A549 (cell line): ENCODE measurements around the gene OTUD7B.

Source experiments
- EP300 ChIP-seq, 2 experiments: fragments of >200 bp; sonication (Bioruptor Twin); formaldehyde crosslinking; IDR thresholded peaks; 2 replicates in 1 of 2; 3 replicates in 1 of 2; pipeline ENCODE4 v1.6.1; 2016 to 2017
- FOSL2 ChIP-seq, 2 experiments: fragments of 450-650 bp in 1 of 2; fragments of >200 bp in 1 of 2; sonication (Bioruptor Twin) in 1 of 2; formaldehyde crosslinking; IDR thresholded peaks; 2 replicates each; pipeline versions ENCODE4 v1.5.0 to v1.6.1; 2016 to 2020; ENCODE audit warnings: mild to moderate bottlenecking in 1 of 2, moderate library complexity in 1 of 2
- HEYL ChIP-seq: fragments of 250-450 bp; sonication (Bioruptor Pico); IDR thresholded peaks from 2 replicates; pipeline ENCODE4 v1.8.0; 2021; ENCODE audit warnings: mild to moderate bottlenecking, moderate library complexity
- MAFK ChIP-seq: fragments of 450-650 bp; IDR thresholded peaks from 2 replicates; pipeline ENCODE4 v1.6.1; 2014; ENCODE audit not compliant: partially characterized antibody
- POLR2A ChIP-seq: IDR thresholded peaks from 2 replicates; pipeline ENCODE4 v1.6.1; 2012; ENCODE audit warnings: mild to moderate bottlenecking, low read length
- RCOR1 ChIP-seq: fragments of 150-350 bp; IDR thresholded peaks from 2 replicates; pipeline ENCODE4 v1.6.1; 2014; ENCODE audit warnings: antibody characterized with exemption, low read length, low read depth
- RFX5 ChIP-seq: fragments of 450-650 bp; IDR thresholded peaks from 2 replicates; pipeline ENCODE4 v1.7.1; 2014; ENCODE audit warnings: antibody characterized with exemption, mild to moderate bottlenecking, moderate library complexity
- SMC3 ChIP-seq: fragments of >200 bp; sonication (Bioruptor Twin); formaldehyde crosslinking; IDR thresholded peaks from 3 replicates; pipeline ENCODE4 v1.6.1; 2018; ENCODE audit warnings: inconsistent platforms
- TF ChIP-seq, protein P1 (sequence below): fragments of >200 bp; sonication (Bioruptor Twin); formaldehyde crosslinking; IDR thresholded peaks from 3 replicates; pipeline ENCODE4 v1.5.1; 2016
- TF ChIP-seq, protein P2 (sequence below): fragments of 450-650 bp; IDR thresholded peaks from 2 replicates; pipeline ENCODE4 v1.6.1; 2014; ENCODE audit warnings: antibody characterized with exemption
- TF ChIP-seq, protein P3 (sequence below): IDR thresholded peaks from 2 replicates; pipeline ENCODE4 v1.6.1; 2012

DNA sequence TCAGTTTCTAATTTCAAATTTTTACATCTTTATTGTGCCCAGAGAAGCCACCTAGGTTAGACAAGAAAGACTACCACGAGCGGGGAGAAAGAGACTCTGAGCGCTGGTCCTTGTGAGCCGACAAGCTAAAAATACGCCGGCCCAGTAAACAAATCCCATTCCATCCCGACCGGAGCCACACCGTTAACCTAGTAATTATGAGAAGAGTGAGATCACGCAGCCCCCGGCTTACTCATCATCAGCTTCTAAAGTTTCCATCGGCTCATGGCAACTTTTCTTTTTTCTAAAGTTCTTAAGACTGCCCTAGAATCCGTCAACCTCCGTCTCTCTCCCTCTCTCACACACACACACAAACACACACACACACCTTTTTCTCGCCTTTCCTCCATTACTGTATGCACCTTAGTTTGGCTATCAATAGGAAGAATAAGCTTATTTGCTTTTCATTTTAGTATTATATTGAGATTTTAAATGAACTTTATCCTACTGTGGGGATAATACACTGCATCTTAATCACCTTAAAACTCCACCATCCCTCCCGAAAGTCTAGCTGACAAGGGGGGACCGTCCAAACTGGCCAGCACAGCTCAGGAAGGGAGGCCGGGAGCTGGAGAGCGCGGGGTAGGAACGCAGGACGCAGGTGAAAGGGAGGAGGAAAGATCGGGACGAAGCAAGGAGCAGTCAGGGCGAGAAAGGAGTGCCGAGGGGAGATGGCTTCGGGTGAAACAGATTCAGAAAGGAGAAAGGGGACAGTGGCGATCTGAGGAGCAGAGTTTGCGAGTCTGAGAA, 728 bp downstream of the OTUD7B start:
- TF ChIP-seq, protein P1, sequence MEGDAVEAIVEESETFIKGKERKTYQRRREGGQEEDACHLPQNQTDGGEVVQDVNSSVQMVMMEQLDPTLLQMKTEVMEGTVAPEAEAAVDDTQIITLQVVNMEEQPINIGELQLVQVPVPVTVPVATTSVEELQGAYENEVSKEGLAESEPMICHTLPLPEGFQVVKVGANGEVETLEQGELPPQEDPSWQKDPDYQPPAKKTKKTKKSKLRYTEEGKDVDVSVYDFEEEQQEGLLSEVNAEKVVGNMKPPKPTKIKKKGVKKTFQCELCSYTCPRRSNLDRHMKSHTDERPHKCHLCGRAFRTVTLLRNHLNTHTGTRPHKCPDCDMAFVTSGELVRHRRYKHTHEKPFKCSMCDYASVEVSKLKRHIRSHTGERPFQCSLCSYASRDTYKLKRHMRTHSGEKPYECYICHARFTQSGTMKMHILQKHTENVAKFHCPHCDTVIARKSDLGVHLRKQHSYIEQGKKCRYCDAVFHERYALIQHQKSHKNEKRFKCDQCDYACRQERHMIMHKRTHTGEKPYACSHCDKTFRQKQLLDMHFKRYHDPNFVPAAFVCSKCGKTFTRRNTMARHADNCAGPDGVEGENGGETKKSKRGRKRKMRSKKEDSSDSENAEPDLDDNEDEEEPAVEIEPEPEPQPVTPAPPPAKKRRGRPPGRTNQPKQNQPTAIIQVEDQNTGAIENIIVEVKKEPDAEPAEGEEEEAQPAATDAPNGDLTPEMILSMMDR = no peak
- TF ChIP-seq EP300 (IDR thresholded peaks at IDR 0.05) (no peak), SMC3 (no peak), HEYL (CRISPR knock-in tag) (no peak), POLR2A (no peak; the same call in 1 of the 2 replicates), FOSL2 (IDR thresholded peaks at IDR 0.05) (no peak), FOSL2 (CRISPR knock-in tag; IDR thresholded peaks at IDR 0.05) (no peak), RFX5 (no peak), MAFK (no peak), RCOR1 (no peak)
- TF ChIP-seq, protein P2, sequence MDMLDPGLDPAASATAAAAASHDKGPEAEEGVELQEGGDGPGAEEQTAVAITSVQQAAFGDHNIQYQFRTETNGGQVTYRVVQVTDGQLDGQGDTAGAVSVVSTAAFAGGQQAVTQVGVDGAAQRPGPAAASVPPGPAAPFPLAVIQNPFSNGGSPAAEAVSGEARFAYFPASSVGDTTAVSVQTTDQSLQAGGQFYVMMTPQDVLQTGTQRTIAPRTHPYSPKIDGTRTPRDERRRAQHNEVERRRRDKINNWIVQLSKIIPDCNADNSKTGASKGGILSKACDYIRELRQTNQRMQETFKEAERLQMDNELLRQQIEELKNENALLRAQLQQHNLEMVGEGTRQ = no peak
- TF ChIP-seq, protein P3, sequence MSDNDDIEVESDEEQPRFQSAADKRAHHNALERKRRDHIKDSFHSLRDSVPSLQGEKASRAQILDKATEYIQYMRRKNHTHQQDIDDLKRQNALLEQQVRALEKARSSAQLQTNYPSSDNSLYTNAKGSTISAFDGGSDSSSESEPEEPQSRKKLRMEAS = no peak
